ENCODE results near the gene KLHL14.

- no peak for TF ChIP-seq POLR2AphosphoS5 (IDR thresholded peaks at IDR 0.05; ENCODE audit: low read depth)
- TF ChIP-seq CREB1 (CRISPR knock-in tag; IDR thresholded peaks at IDR 0.05; ENCODE audit: low read depth): no peak
- TF ChIP-seq EZH2 (IDR thresholded peaks at IDR 0.05; ENCODE audit: low read depth, unreplicated experiment): no peak
- no peak for TF ChIP-seq CTCF (conservative IDR thresholded peaks at IDR 0.05; ENCODE audit: low read depth in 2 of 2)
- TF ChIP-seq EZH2phosphoT487 (IDR thresholded peaks at IDR 0.05; ENCODE audit: unreplicated experiment): no peak
- TF ChIP-seq, protein P1, sequence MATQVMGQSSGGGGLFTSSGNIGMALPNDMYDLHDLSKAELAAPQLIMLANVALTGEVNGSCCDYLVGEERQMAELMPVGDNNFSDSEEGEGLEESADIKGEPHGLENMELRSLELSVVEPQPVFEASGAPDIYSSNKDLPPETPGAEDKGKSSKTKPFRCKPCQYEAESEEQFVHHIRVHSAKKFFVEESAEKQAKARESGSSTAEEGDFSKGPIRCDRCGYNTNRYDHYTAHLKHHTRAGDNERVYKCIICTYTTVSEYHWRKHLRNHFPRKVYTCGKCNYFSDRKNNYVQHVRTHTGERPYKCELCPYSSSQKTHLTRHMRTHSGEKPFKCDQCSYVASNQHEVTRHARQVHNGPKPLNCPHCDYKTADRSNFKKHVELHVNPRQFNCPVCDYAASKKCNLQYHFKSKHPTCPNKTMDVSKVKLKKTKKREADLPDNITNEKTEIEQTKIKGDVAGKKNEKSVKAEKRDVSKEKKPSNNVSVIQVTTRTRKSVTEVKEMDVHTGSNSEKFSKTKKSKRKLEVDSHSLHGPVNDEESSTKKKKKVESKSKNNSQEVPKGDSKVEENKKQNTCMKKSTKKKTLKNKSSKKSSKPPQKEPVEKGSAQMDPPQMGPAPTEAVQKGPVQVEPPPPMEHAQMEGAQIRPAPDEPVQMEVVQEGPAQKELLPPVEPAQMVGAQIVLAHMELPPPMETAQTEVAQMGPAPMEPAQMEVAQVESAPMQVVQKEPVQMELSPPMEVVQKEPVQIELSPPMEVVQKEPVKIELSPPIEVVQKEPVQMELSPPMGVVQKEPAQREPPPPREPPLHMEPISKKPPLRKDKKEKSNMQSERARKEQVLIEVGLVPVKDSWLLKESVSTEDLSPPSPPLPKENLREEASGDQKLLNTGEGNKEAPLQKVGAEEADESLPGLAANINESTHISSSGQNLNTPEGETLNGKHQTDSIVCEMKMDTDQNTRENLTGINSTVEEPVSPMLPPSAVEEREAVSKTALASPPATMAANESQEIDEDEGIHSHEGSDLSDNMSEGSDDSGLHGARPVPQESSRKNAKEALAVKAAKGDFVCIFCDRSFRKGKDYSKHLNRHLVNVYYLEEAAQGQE (IDR thresholded peaks at IDR 0.05; ENCODE audit: unreplicated experiment): no peak
Measured at GRCh38 chr18:32801228-32801627, 28.4 kb upstream of the KLHL14 start.

Data from GM23338 (cell line).